ENCODE results near the gene GNG13. TPM values are rescaled to one million over a fixed set of nuclear protein-coding genes. Genes with fewer than 3 reads are reported as not detected.

GNG13 gene
- total RNA-seq, 1 experiment from 2014 or later, result not detected

- Histone ChIP-seq H3K36me3 (ENCODE audit: low read depth, low read length) (no peaks in the 10 kb centered on the region), H3K9me3 (ENCODE audit: low read length) (no peaks in the 10 kb centered on the region), H3K27me3 (ENCODE audit: low read length) (no peaks in the 10 kb centered on the region), H3K27ac (ENCODE audit: low read length) (no peak overlapping the region), H3K9ac (ENCODE audit: low read length) (no peak overlapping the region), H3K9me2 (replicated peaks; ENCODE audit: low read length) (no peaks in the 10 kb centered on the region), H3F3A (ENCODE audit: low read length, unreplicated experiment) (no peaks in the 10 kb centered on the region), H3K4me2 (ENCODE audit: low read length) (no peak overlapping the region), H3K4me1 (ENCODE audit: insufficient read depth, low read length) (no peaks in the 10 kb centered on the region), H2AFZ (ENCODE audit: low read length) (no peak overlapping the region), H3K4me3 (ENCODE audit: low read length) (no peak overlapping the region), H4K20me1 (ENCODE audit: low read length) (no peaks in the 10 kb centered on the region), H3K79me2 (ENCODE audit: low read length) (no peaks in the 10 kb centered on the region)
- ChIA-PET CTCF (no interaction called here), POLR2A (ENCODE audit: unreplicated experiment) (no interaction called here)
- intact Hi-C loops (cut with micrococcal nuclease), result no loop called here
- DNase-seq (no peak), ATAC-seq (no peak)
- no TSS peak for BruUV-seq (replicated peaks)
- TF ChIP-seq EZH2phosphoT487 (IDR thresholded peaks at IDR 0.05; ENCODE audit: borderline replicate concordance, low read length), result no peak
- TF ChIP-seq EZH2 (IDR thresholded peaks at IDR 0.05; ENCODE audit: low read length, unreplicated experiment), result no peak
- TF ChIP-seq CTCF (conservative IDR thresholded peaks at IDR 0.05; ENCODE audit: low read depth, low read length), result no peak
Measured at GRCh38 chr16:827513-827912, 27.0 kb upstream of the GNG13 start.

- POLR2A ChIA-PET (ENCODE audit: unreplicated experiment), result no interaction called here
- Histone ChIP-seq H3K9me2 (replicated peaks; ENCODE audit: low read length) (no peaks in the 10 kb centered on the region), H4K20me1 (ENCODE audit: low read length) (no peaks in the 10 kb centered on the region), H3K79me2 (ENCODE audit: low read length) (no peaks in the 10 kb centered on the region), H3K27me3 (ENCODE audit: low read length) (no peaks in the 10 kb centered on the region), H3K36me3 (ENCODE audit: low read depth, low read length) (no peaks in the 10 kb centered on the region), H3K4me1 (ENCODE audit: insufficient read depth, low read length) (no peaks in the 10 kb centered on the region), H3K9me3 (ENCODE audit: low read length) (no peaks in the 10 kb centered on the region), H3K4me2 (ENCODE audit: low read length) (no peak overlapping the region), H2AFZ (ENCODE audit: low read length) (peak overlapping the region; percentile 57), H3K4me3 (ENCODE audit: low read length) (no peak overlapping the region), H3K27ac (ENCODE audit: low read length) (no peak overlapping the region), H3F3A (ENCODE audit: low read length, unreplicated experiment) (no peaks in the 10 kb centered on the region), H3K9ac (ENCODE audit: low read length) (no peak overlapping the region)
- ATAC-seq (no peak), DNase-seq (no peak)
- intact Hi-C loops (cut with micrococcal nuclease), result no loop called here
- BruUV-seq (replicated peaks), result no TSS peak
- CTCF ChIA-PET, result no interaction called here
- TF ChIP-seq EZH2phosphoT487 (IDR thresholded peaks at IDR 0.05; ENCODE audit: borderline replicate concordance, low read length), result no peak
Measured at GRCh38 chr16:825341-826061, 25.0 kb upstream of the GNG13 start.

- TF ChIP-seq CTCF (conservative IDR thresholded peaks at IDR 0.05; ENCODE audit: low read depth, low read length) (no peak), EZH2 (IDR thresholded peaks at IDR 0.05; ENCODE audit: low read length, unreplicated experiment) (no peak), EZH2phosphoT487 (IDR thresholded peaks at IDR 0.05; ENCODE audit: borderline replicate concordance, low read length) (no peak)
- no peaks in the 10 kb centered on the region for H3K79me2 ChIP-seq (ENCODE audit: low read length)
- H3K9me3 ChIP-seq (ENCODE audit: low read length), result no peaks in the 10 kb centered on the region
- H3K27me3 ChIP-seq (ENCODE audit: low read length), result no peaks in the 10 kb centered on the region
- H3K36me3 ChIP-seq (ENCODE audit: low read depth, low read length), result no peaks in the 10 kb centered on the region
- H3K9ac ChIP-seq (ENCODE audit: low read length), result no peak overlapping the region
- no TSS peak for BruUV-seq (replicated peaks)
- no peaks in the 10 kb centered on the region for H3F3A ChIP-seq (ENCODE audit: low read length, unreplicated experiment)
- no peak overlapping the region for H3K4me3 ChIP-seq (ENCODE audit: low read length)
- intact Hi-C loops (cut with micrococcal nuclease), result no loop called here
- no peaks in the 10 kb centered on the region for H3K9me2 ChIP-seq (replicated peaks; ENCODE audit: low read length)
- no peak overlapping the region for H2AFZ ChIP-seq (ENCODE audit: low read length)
- no peaks in the 10 kb centered on the region for H4K20me1 ChIP-seq (ENCODE audit: low read length)
- no peak overlapping the region for H3K4me2 ChIP-seq (ENCODE audit: low read length)
- no peak for DNase-seq
- ChIA-PET CTCF (no interaction called here), POLR2A (ENCODE audit: unreplicated experiment) (no interaction called here)
- no peak for ATAC-seq
- H3K4me1 ChIP-seq (ENCODE audit: insufficient read depth, low read length), result no peaks in the 10 kb centered on the region
- H3K27ac ChIP-seq (ENCODE audit: low read length), result no peak overlapping the region
Measured at GRCh38 chr16:824601-825000, 24.1 kb upstream of the GNG13 start.

Measured in PC-3 (cell line).